Uterus (tissue), 4 donors: Measurements from ENCODE around the gene RIT2. TPM values are rescaled to one million over a fixed set of nuclear protein-coding genes. Genes with fewer than 3 reads are reported as not detected.

ENCODE experiments used
- DNase-seq, 2 donors: peaks; one replicate each; pipeline ENCODE4 v3.0.0-alpha.2; 2019 to 2020
- H3K27ac ChIP-seq, 2 donors: fragments of 200-600 bp; sonication (generic); 1 replicate in 1 of 2; 2 replicates in 1 of 2; pipeline ENCODE4 v1.5.1; 2016 to 2018
- H3K27me3 ChIP-seq, 2 donors: fragments of 200-600 bp; sonication (generic); one replicate each; pipeline ENCODE4 v1.5.1; 2018 to 2019; ENCODE audit warnings: control low read depth in 1 of 2
- H3K36me3 ChIP-seq, 2 donors: fragments of 200-600 bp; sonication (generic); one replicate each; pipeline ENCODE4 v1.5.1; 2019; ENCODE audit warnings: control low read depth in 1 of 2
- H3K4me1 ChIP-seq, 2 donors: fragments of 200-600 bp; sonication (generic); one replicate each; pipeline ENCODE4 v1.5.1; 2018 to 2019; ENCODE audit warnings: control low read depth in 1 of 2
- H3K4me3 ChIP-seq, 2 donors: fragments of 200-600 bp; sonication (generic); 1 replicate in 1 of 2; 2 replicates in 1 of 2; pipeline ENCODE4 v1.5.1; 2018 to 2019; ENCODE audit warnings: mild to moderate bottlenecking in 1 of 2
- H3K9me3 ChIP-seq, 2 donors: fragments of 200-600 bp; sonication (generic); one replicate each; pipeline ENCODE4 v1.5.1; 2019; ENCODE audit warnings: control low read depth in 1 of 2
- POLR2A ChIP-seq, 2 donors: fragments of 450-650 bp; IDR thresholded peaks; one replicate each; pipeline ENCODE4 v1.6.1; 2016; ENCODE audit warnings: antibody characterized with exemption in 2 of 2, mild to moderate bottlenecking in 1 of 2, moderate library complexity in 1 of 2
- intact Hi-C: fragments of 100-400 bp; cut with DNase I; formaldehyde crosslinking; loops from one replicate; pipeline ENCODE4 v1.15.1; 2023; ENCODE audit warnings: low total_unique reads
- total RNA-seq, 4 donors: library from RNA; depleted of rRNA in 3 of 4; stranded (reverse); fragments of >200 nt in 3 of 4; gene quantifications; one replicate each; pipeline versions ENCODE4 v1.1.0 to v1.2.4, GENCODE V29; 2014 to 2023
- TF ChIP-seq, protein P1 (sequence below), 4 experiments: fragments of 200-600 bp in 2 of 4; fragments of 450-650 bp in 2 of 4; sonication (generic) in 2 of 4; IDR thresholded peaks; one replicate each; pipeline ENCODE4 v1.5.1; 2016 to 2019; ENCODE audit warnings: antibody characterized with exemption in 4 of 4, mild to moderate bottlenecking in 2 of 4, moderate library complexity in 1 of 4
- donor health status: DM: yes; HTN: yes; CAD: no.

Gene RIT2
- total RNA-seq, 4 donors from 2014 or later, result not detected

DNA sequence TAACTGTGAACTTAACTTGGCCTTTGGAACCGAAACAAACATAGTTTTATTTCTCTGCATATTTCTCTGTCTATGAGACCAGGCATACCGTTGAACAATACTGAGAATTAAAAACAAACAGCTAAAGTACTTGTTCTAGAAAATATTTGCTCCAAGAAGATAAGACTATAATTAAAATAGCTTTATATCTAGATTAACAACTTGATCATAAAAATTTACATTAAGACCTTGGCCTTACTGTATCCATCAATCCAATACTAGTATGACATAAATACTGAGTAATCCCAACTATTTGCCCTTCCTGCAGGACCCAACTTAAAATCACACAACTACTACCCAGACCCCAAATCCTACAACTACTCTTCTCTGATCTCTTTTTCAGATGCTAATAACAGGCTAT lies 260.9 kb downstream of the RIT2 start:
- no peaks in the 10 kb centered on the region for H3K4me1 ChIP-seq
- H3K27me3 ChIP-seq, result no peaks in the 10 kb centered on the region
- H3K27ac ChIP-seq, result no peak overlapping the region
- TF ChIP-seq POLR2A (IDR thresholded peaks at IDR 0.05), result no peak
- TF ChIP-seq, protein P1, sequence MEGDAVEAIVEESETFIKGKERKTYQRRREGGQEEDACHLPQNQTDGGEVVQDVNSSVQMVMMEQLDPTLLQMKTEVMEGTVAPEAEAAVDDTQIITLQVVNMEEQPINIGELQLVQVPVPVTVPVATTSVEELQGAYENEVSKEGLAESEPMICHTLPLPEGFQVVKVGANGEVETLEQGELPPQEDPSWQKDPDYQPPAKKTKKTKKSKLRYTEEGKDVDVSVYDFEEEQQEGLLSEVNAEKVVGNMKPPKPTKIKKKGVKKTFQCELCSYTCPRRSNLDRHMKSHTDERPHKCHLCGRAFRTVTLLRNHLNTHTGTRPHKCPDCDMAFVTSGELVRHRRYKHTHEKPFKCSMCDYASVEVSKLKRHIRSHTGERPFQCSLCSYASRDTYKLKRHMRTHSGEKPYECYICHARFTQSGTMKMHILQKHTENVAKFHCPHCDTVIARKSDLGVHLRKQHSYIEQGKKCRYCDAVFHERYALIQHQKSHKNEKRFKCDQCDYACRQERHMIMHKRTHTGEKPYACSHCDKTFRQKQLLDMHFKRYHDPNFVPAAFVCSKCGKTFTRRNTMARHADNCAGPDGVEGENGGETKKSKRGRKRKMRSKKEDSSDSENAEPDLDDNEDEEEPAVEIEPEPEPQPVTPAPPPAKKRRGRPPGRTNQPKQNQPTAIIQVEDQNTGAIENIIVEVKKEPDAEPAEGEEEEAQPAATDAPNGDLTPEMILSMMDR (IDR thresholded peaks at IDR 0.05), result no peak
- no peaks in the 10 kb centered on the region for H3K36me3 ChIP-seq
- no peaks in the 10 kb centered on the region for H3K9me3 ChIP-seq
- DNase-seq, result no peak
- intact Hi-C loops, result no loop called here
- H3K4me3 ChIP-seq, result no peak overlapping the region

DNA sequence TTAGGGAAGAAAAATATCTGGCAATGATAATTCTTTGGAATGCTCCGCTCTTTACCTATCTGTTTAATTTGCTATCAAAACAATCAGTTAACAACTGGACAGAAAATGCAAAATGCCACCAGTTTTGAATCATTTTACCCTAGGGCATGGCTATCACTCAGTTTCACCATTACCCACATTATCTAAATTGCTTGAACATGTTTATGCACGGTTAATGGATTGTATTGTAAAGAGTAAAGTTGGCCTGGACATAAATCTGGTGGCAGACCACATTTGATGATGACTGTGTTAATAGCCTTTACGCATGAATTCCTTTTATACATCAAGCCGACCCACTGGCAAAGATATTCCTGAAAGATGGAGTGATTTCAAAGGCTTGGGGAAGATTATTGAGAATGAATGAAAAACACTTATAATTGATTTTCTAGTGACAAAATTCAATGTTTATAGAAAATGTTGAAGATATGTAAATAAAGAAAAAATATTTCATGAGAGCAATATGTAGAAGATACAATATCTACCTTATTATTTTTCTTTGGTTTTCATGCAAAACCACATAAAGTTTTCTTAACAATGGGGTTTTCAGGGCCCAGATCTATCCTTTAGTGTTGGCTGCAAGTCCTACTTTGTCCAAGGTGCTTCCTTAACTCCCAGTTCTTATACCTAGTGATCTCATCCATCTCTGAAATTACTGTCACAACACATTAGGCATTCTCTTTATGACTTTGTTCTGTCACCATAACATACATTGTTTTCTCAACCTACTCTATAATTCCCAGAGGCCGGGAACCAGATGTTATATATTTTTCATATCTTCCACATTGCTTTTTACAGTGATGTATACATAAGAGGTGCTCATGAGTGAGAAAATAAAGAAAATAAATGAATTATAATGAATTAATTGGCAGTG lies 265.1 kb downstream of the RIT2 start:
- Histone ChIP-seq H3K36me3 (no peaks in the 10 kb centered on the region), H3K4me1 (no peaks in the 10 kb centered on the region), H3K9me3 (no peaks in the 10 kb centered on the region), H3K4me3 (no peak overlapping the region), H3K27ac (no peak overlapping the region), H3K27me3 (no peaks in the 10 kb centered on the region)
- TF ChIP-seq, protein P1 (IDR thresholded peaks at IDR 0.05), result no peak
- TF ChIP-seq POLR2A (IDR thresholded peaks at IDR 0.05), result no peak
- intact Hi-C loops, result no loop called here
- DNase-seq, result no peak

DNA sequence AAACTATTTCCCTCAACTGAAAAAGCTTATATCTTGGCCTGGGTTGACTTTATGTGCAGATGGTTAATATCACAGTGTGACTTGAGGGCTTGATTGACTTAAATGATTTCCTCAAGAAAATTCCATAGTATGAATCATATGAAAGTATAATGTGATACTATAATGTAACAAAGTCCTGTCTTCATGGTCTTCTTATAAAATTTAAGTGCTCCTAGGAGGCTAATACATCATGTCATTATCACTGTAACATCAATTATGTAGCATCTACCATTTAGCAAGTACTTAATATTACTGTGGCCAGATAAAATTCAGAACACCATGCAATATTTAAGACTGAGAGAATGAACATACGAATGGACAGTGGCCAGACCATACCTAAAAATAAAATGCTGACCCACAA lies 276.1 kb downstream of the RIT2 start:
- H3K27ac ChIP-seq, result no peak overlapping the region
- no peak overlapping the region for H3K4me3 ChIP-seq
- TF ChIP-seq, protein P1 (IDR thresholded peaks at IDR 0.05), result no peak
- no peak for TF ChIP-seq POLR2A (IDR thresholded peaks at IDR 0.05)
- H3K9me3 ChIP-seq, result no peaks in the 10 kb centered on the region
- H3K4me1 ChIP-seq, result no peaks in the 10 kb centered on the region
- H3K27me3 ChIP-seq, result no peaks in the 10 kb centered on the region
- no peaks in the 10 kb centered on the region for H3K36me3 ChIP-seq
- intact Hi-C loops, result no loop called here
- DNase-seq, result no peak

DNA sequence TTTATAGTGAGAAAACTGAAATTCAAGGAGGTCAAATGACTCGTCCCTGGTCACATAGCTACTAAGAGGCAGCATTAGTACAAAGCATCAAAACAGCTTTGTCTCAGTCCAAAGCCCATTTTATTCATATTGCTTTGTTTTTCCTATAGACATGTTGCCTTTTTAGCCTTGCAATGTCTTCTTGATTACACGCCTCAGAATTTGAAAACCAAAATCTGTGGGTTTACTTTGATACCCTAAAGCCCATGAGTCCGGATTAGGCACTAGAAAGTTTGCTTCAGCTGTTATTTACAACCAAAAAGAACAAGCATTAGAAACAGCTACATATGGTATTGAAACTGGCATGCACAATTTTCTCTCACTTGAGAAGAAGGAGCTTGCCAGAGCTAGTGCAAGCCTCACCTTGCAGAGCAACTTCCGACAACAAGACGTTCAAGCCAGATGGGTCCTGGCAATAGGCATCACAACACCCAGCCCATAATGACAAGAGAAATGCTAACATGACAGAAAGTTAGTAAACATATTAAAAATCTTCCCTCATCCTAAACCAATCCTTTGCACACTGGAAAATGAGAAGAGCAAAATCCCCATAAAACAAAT lies 276.8 kb downstream of the RIT2 start:
- H3K4me3 ChIP-seq, result no peak overlapping the region
- intact Hi-C loops, result no loop called here
- no peaks in the 10 kb centered on the region for H3K27me3 ChIP-seq
- TF ChIP-seq POLR2A (IDR thresholded peaks at IDR 0.05), result no peak
- TF ChIP-seq, protein P1 (IDR thresholded peaks at IDR 0.05), result no peak
- H3K27ac ChIP-seq, result no peak overlapping the region
- H3K36me3 ChIP-seq, result no peaks in the 10 kb centered on the region
- no peaks in the 10 kb centered on the region for H3K4me1 ChIP-seq
- no peak for DNase-seq
- H3K9me3 ChIP-seq, result no peaks in the 10 kb centered on the region

DNA sequence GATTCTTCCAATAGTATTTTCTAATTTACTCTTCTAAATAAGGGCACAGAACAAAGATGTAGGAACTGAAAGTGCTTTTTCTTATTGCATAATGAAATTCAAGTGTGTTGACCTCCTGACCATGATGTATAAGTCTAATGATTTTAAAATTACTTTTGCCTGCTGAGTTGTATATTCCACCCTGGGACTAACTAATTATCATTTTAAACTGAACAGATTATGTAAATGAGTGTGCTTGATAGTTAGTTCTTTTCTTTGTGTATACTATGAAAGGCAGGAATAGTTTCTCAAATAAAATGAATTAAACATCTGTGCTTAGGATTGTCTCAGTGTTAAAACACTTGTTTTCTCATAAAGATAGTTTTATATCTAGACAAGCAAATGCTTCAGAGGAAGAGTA lies 284.5 kb downstream of the RIT2 start:
- no peaks in the 10 kb centered on the region for H3K36me3 ChIP-seq
- no peak for DNase-seq
- no peak overlapping the region for H3K27ac ChIP-seq
- no peaks in the 10 kb centered on the region for H3K9me3 ChIP-seq
- intact Hi-C loops, result no loop called here
- H3K4me3 ChIP-seq, result no peak overlapping the region
- H3K27me3 ChIP-seq, result no peaks in the 10 kb centered on the region
- TF ChIP-seq, protein P1 (IDR thresholded peaks at IDR 0.05), result no peak
- TF ChIP-seq POLR2A (IDR thresholded peaks at IDR 0.05), result no peak
- H3K4me1 ChIP-seq, result no peaks in the 10 kb centered on the region
